Cardiac septum (tissue), 1 donor: ENCODE measurements around the gene SH3GL1. TPM values are rescaled to one million over a fixed set of nuclear protein-coding genes. Genes with fewer than 3 reads are reported as not detected.
"Not testable (repeated sequence)": the region's sequence is repeated elsewhere in the genome, so short reads cannot be mapped to it uniquely, and the experiment has no call there.

Experiments
- DNase-seq: peaks from one replicate; pipeline ENCODE4 v3.0.0-alpha.2; 2020; ENCODE audit warnings: low spot score
- intact Hi-C: fragments of 100-400 bp; cut with DNase I; formaldehyde crosslinking; loops from one replicate; pipeline ENCODE4 v1.14.0; 2022
- microRNA-seq: library from miRNA; unstranded; fragments of <30 nt; microRNA quantifications from one replicate; pipeline ENCODE4 v1.2.0, GENCODE V29; 2020
- total RNA-seq: library from RNA; stranded (reverse); fragmentation: NEBNext Ultra II Directional; extraction: Animal tissue kit (Norgen Biotek cat#: 25700); gene quantifications from one replicate; pipeline ENCODE4 v1.2.1, GENCODE V29; 2021
- donor health status: DM: no; HTN: no; CAD: no.

The SH3GL1 gene
- total RNA-seq, 1 donor from 2014 or later = 22.0 TPM

- DNase-seq, intact Hi-C loops: not testable (repeated sequence)
These were observed 71.2 kb downstream of the SH3GL1 start for GRCh38 chr19:4328991-4329681.

GRCh38 chr19:4328243-4328990, 71.9 kb downstream of the SH3GL1 start:
- peak; percentile 93 for DNase-seq
- intact Hi-C loops = no loop called here

GRCh38 chr19:4327877-4328242, 72.5 kb downstream of the SH3GL1 start:
- intact Hi-C loops = no loop called here
- DNase-seq = no peak

- DNase-seq = no peak
- intact Hi-C loops = no loop called here
These were observed 73.0 kb downstream of the SH3GL1 start for GRCh38 chr19:4327252-4327876.

- no peak for DNase-seq
- intact Hi-C loops = no loop called here
These were observed 73.5 kb downstream of the SH3GL1 start for GRCh38 chr19:4326837-4327251.

- no peak for DNase-seq
- intact Hi-C loops = no loop called here
These were observed 74.0 kb downstream of the SH3GL1 start for GRCh38 chr19:4326215-4326836.

- intact Hi-C loops = no loop called here
- DNase-seq = no peak
These were observed 76.1 kb downstream of the SH3GL1 start for GRCh38 chr19:4324228-4324627.

- intact Hi-C loops = no loop called here
- no peak for DNase-seq
These were observed 76.7 kb downstream of the SH3GL1 start for GRCh38 chr19:4323692-4324091.

GRCh38 chr19:4322942-4323665, 77.2 kb downstream of the SH3GL1 start:
- intact Hi-C loops = no loop called here
- no peak for DNase-seq

- intact Hi-C loops = no loop called here
These were observed 79.9 kb downstream of the SH3GL1 start for GRCh38 chr19:4320419-4320818.

GRCh38 chr19:4319067-4319718, 81.2 kb downstream of the SH3GL1 start:
- no peak for DNase-seq
- intact Hi-C loops = no loop called here

More at GRCh38 chr19:4320419-4320818, 79.9 kb downstream of the SH3GL1 start:
- DNase-seq = no peak

- intact Hi-C loops = no loop called here
- no peak for DNase-seq
These were observed 81.9 kb downstream of the SH3GL1 start for GRCh38 chr19:4318460-4318859.

GRCh38 chr19:4316956-4317355, 83.4 kb downstream of the SH3GL1 start:
- intact Hi-C loops = no loop called here

GRCh38 chr19:4313847-4314490, 86.4 kb downstream of the SH3GL1 start:
- intact Hi-C loops = no loop called here
- no peak for DNase-seq

More at GRCh38 chr19:4316956-4317355, 83.4 kb downstream of the SH3GL1 start:
- no peak for DNase-seq

Small RNA genes lying within 50 kb of the gene (microRNA-seq; reads per million reads assigned to microRNA genes)
- not detected for gene MIR4746

Other genes with a start within 250 kb of the SH3GL1 start
- not detected for gene CREB3L3, start 246.9 kb downstream of the SH3GL1 start, total RNA-seq
- gene SIRT6, start 218.0 kb downstream of the SH3GL1 start, total RNA-seq = 14.9 TPM
- gene ANKRD24, start 217.9 kb downstream of the SH3GL1 start, total RNA-seq = 1.6 TPM
- gene EBI3, start 171.0 kb downstream of the SH3GL1 start, total RNA-seq = not detected
- gene YJU2, start 153.5 kb downstream of the SH3GL1 start, total RNA-seq = 11.7 TPM
- not detected for gene SHD, start 121.3 kb downstream of the SH3GL1 start, total RNA-seq
- not detected for gene TMIGD2, start 98.2 kb downstream of the SH3GL1 start, total RNA-seq
- 0.24 TPM for gene FSD1, start 95.9 kb downstream of the SH3GL1 start, total RNA-seq
- gene STAP2, start 61.7 kb downstream of the SH3GL1 start, total RNA-seq = 0.83 TPM
- gene MPND, start 57.0 kb downstream of the SH3GL1 start, total RNA-seq = 14.9 TPM
- 5.1 TPM for gene CHAF1A, start 2.1 kb upstream of the SH3GL1 start, total RNA-seq
- gene UBXN6, start 57.2 kb upstream of the SH3GL1 start, total RNA-seq = 102 TPM
- 28.4 TPM for gene HDGFL2, start 71.8 kb upstream of the SH3GL1 start, total RNA-seq
- gene PLIN4, start 117.9 kb upstream of the SH3GL1 start, total RNA-seq = 89.8 TPM
- gene PLIN5, start 134.7 kb upstream of the SH3GL1 start, total RNA-seq = 25.1 TPM
- gene LRG1, start 139.5 kb upstream of the SH3GL1 start, total RNA-seq = 0.43 TPM
- gene SEMA6B, start 159.1 kb upstream of the SH3GL1 start, total RNA-seq = 7.2 TPM
- gene TNFAIP8L1, start 239.0 kb upstream of the SH3GL1 start, total RNA-seq = 3.6 TPM